HepG2 (cell line): ENCODE data around the gene THAP3. TPM values are rescaled to one million over a fixed set of nuclear protein-coding genes. Genes with fewer than 3 reads are reported as not detected.

Experiments used
- BRCA1 ChIP-seq: sonication (generic); formaldehyde crosslinking; IDR thresholded peaks from 2 replicates; pipeline ENCODE4 v1.4.0; 2020; ENCODE audit warnings: missing genetic modification reagents
- CHCHD3 ChIP-seq: sonication (generic); formaldehyde crosslinking; IDR thresholded peaks from 2 replicates; pipeline ENCODE4 v1.8.0; 2022; ENCODE audit warnings: mild to moderate bottlenecking, missing genetic modification reagents, moderate library complexity
- JUN ChIP-seq: sonication (generic); formaldehyde crosslinking; IDR thresholded peaks from 2 replicates; pipeline ENCODE4 v1.4.0; 2020; ENCODE audit warnings: mild to moderate bottlenecking, missing genetic modification reagents
- KLF13 ChIP-seq: sonication (generic); formaldehyde crosslinking; IDR thresholded peaks from 2 replicates; pipeline ENCODE4 v1.4.0; 2020; ENCODE audit warnings: mild to moderate bottlenecking, missing genetic modification reagents
- MED1 ChIP-seq: sonication (generic); formaldehyde crosslinking; IDR thresholded peaks from 2 replicates; pipeline ENCODE4 v1.4.0; 2020; ENCODE audit warnings: missing genetic modification reagents
- MXD1 ChIP-seq: sonication (generic); formaldehyde crosslinking; IDR thresholded peaks from 2 replicates; pipeline ENCODE4 v1.4.0; 2020; ENCODE audit warnings: mild to moderate bottlenecking, missing genetic modification reagents
- MZF1 ChIP-seq: sonication (generic); formaldehyde crosslinking; IDR thresholded peaks from 2 replicates; pipeline ENCODE4 v1.8.1; 2023; ENCODE audit warnings: mild to moderate bottlenecking, missing genetic modification reagents, borderline replicate concordance
- NFE2 ChIP-seq: sonication (generic); formaldehyde crosslinking; IDR thresholded peaks from 2 replicates; pipeline ENCODE4 v1.4.0; 2020; ENCODE audit warnings: missing genetic modification reagents
- NR3C1 ChIP-seq: sonication (generic); formaldehyde crosslinking; IDR thresholded peaks from 2 replicates; pipeline ENCODE4 v1.4.0; 2020; ENCODE audit warnings: missing genetic modification reagents
- PLSCR1 ChIP-seq: sonication (generic); formaldehyde crosslinking; IDR thresholded peaks from 2 replicates; pipeline ENCODE4 v1.5.0; 2020; ENCODE audit warnings: missing genetic modification reagents, mild to moderate bottlenecking, borderline replicate concordance
- RCOR2 ChIP-seq: IDR thresholded peaks from 2 replicates; pipeline ENCODE4 v1.6.1; 2016; ENCODE audit warnings: missing biosample characterization, missing genetic modification reagents
- TBP ChIP-seq: sonication (generic); formaldehyde crosslinking; IDR thresholded peaks from 2 replicates; pipeline ENCODE4 v1.5.0; 2020; ENCODE audit warnings: missing genetic modification reagents
- TFE3 ChIP-seq: IDR thresholded peaks from 2 replicates; pipeline ENCODE4 v1.6.1; 2016
- ZBTB1 ChIP-seq: sonication (generic); formaldehyde crosslinking; IDR thresholded peaks from 2 replicates; pipeline ENCODE4 v1.4.0; 2020; ENCODE audit warnings: missing genetic modification reagents, borderline replicate concordance
- ZBTB2 ChIP-seq: sonication (generic); formaldehyde crosslinking; IDR thresholded peaks from 2 replicates; pipeline ENCODE4 v1.8.0; 2022; ENCODE audit warnings: low read depth, missing genetic modification reagents
- ZBTB44 ChIP-seq: sonication (generic); formaldehyde crosslinking; IDR thresholded peaks from 2 replicates; pipeline ENCODE4 v1.4.0; 2020; ENCODE audit warnings: missing genetic modification reagents
- ZNF329 ChIP-seq: sonication (generic); formaldehyde crosslinking; IDR thresholded peaks from 2 replicates; pipeline ENCODE4 v1.9.0; 2021; ENCODE audit warnings: low read depth, mild to moderate bottlenecking, missing genetic modification reagents
- ZNF333 ChIP-seq: sonication (generic); formaldehyde crosslinking; IDR thresholded peaks from 2 replicates; pipeline ENCODE4 v1.4.0; 2020; ENCODE audit warnings: mild to moderate bottlenecking, missing genetic modification reagents, borderline replicate concordance
- ZNF558 ChIP-seq: sonication (generic); formaldehyde crosslinking; IDR thresholded peaks from 2 replicates; pipeline ENCODE4 v1.9.0; 2022; ENCODE audit warnings: mild to moderate bottlenecking, missing genetic modification reagents, borderline replicate concordance
- ZNF770 ChIP-seq: sonication (generic); formaldehyde crosslinking; IDR thresholded peaks from 2 replicates; pipeline ENCODE4 v1.5.0; 2020; ENCODE audit warnings: mild to moderate bottlenecking, missing genetic modification reagents
- ZSCAN22 ChIP-seq: sonication (generic); formaldehyde crosslinking; IDR thresholded peaks from 2 replicates; pipeline ENCODE4 v1.4.0; 2020; ENCODE audit warnings: mild to moderate bottlenecking, missing genetic modification reagents
- ZSCAN30 ChIP-seq: sonication (generic); formaldehyde crosslinking; IDR thresholded peaks from 2 replicates; pipeline ENCODE4 v1.5.0; 2020; ENCODE audit warnings: mild to moderate bottlenecking, missing genetic modification reagents
- polyA plus RNA-seq, 8 experiments: library from polyadenylated mRNA; depleted of rRNA in 3 of 8; stranded (reverse) in 7 of 8; unstranded in 1 of 8; fragments of >200 nt; fragmentation: Illumina TruSeq in 4 of 8; extraction: Trizol in 4 of 8; gene quantifications; 2 replicates each; pipeline versions ENCODE4 v1.2.1 to v1.2.3, GENCODE V29; 2011 to 2016; ENCODE audit warnings: low read depth in 4 of 8, missing spikeins in 1 of 8, mixed read lengths in 1 of 8; ENCODE audit not compliant: insufficient read depth in 1 of 8
- total RNA-seq, 5 experiments: library from RNA; depleted of rRNA; stranded (reverse); fragments of >200 nt; fragmentation: Illumina TruSeq; extraction: Trizol; gene quantifications; 2 replicates each; pipeline ENCODE4 v1.2.3, GENCODE V29; 2016; ENCODE audit warnings: low read depth in 1 of 5

Gene THAP3
- total and polyA plus RNA-seq, 2 of the 13 experiments (the other 11 are each of a cell fraction or from before 2014, with no cell fraction given) = 10.3 to 14.9 TPM

GRCh38 chr1:6601049-6601922 lies 23.4 kb upstream of the THAP3 start (continued):
- TF ChIP-seq ZBTB2 = no peak
- no peak for TF ChIP-seq TBP (CRISPR knock-in tag)
- TF ChIP-seq ZNF558 (CRISPR knock-in tag) = 0 out of 2 replicates have a peak, but pooled peaks have one; percentile 24
- no peak for TF ChIP-seq PLSCR1 (CRISPR knock-in tag)
- no peak for TF ChIP-seq BRCA1 (CRISPR knock-in tag)
- TF ChIP-seq KLF13 = no peak
- TF ChIP-seq ZBTB44 (CRISPR knock-in tag) = no peak
- TF ChIP-seq NFE2 (CRISPR knock-in tag) = peak; percentile 95
- TF ChIP-seq MZF1 (CRISPR knock-in tag) = no peak
- no peak for TF ChIP-seq ZNF770
- 0 out of 2 replicates have a peak, but pooled peaks have one; percentile 52 for TF ChIP-seq ZSCAN22 (CRISPR knock-in tag)
- TF ChIP-seq ZNF333 = no peak
- TF ChIP-seq TFE3 (CRISPR knock-in tag) = peak; percentile 93
- no peak for TF ChIP-seq JUN (CRISPR knock-in tag)
- no peak for TF ChIP-seq ZNF329
- TF ChIP-seq NR3C1 (CRISPR knock-in tag) = no peak
- TF ChIP-seq CHCHD3 = no peak
- no peak for TF ChIP-seq ZSCAN30
- peak; percentile 30; the same call in 1 of the 2 replicates for TF ChIP-seq MED1 (CRISPR knock-in tag)
- no peak; the same call in 1 of the 2 replicates for TF ChIP-seq MXD1 (CRISPR knock-in tag)
- no peak for TF ChIP-seq RCOR2 (CRISPR knock-in tag)
- no peak for TF ChIP-seq ZBTB1 (CRISPR knock-in tag)
